ENCODE data around the gene COLGALT1. TPM values are rescaled to one million over a fixed set of nuclear protein-coding genes. Genes with fewer than 3 reads are reported as not detected.
"Not testable (repeated sequence)": the region's sequence is repeated elsewhere in the genome, so short reads cannot be mapped to it uniquely, and the experiment has no call there.

The COLGALT1 gene
- 257 TPM for total RNA-seq (ENCODE audit: unreplicated experiment)
- long read RNA-seq, transcript COLGALT1-201 (12 exons, 3,704 nt), result major isoform, 39 of 99 reads
- long read RNA-seq, partial matches to known transcripts, result 58 of 99 reads
- long read RNA-seq, other reads (novel, unspliced or antisense), result 2 of 99 reads

GRCh38 chr19:17555480-17555928, at the start of gene COLGALT1:
Gene COLGALT1, plus strand, starts transcription at chr19:17555649. Its CDS starts 65 bp downstream, at chr19:17555714.
- H3K36me3 Mint-ChIP-seq (ENCODE audit: low read depth, unreplicated experiment), result peaks cover 15% of the 10 kb centered on the region
- peak; percentile 94 for DNase-seq (ENCODE audit: low spot score)
- TF ChIP-seq CTCF (IDR thresholded peaks at IDR 0.05; ENCODE audit: unreplicated experiment), result no peak
- peak within 1 kb of the TSS; percentile 78 for H3K27ac Mint-ChIP-seq (ENCODE audit: unreplicated experiment)
- peaks cover 8% of the 10 kb centered on the region for H3K27me3 Mint-ChIP-seq (ENCODE audit: unreplicated experiment)
- peaks cover 29% of the 10 kb centered on the region for H3K4me1 Mint-ChIP-seq (ENCODE audit: unreplicated experiment)
- H3K4me3 Mint-ChIP-seq (ENCODE audit: unreplicated experiment), result peak within 1 kb of the TSS; percentile 90
- H3K9me3 Mint-ChIP-seq (ENCODE audit: unreplicated experiment), result no peaks in the 10 kb centered on the region

- H3K9me3 Mint-ChIP-seq (ENCODE audit: unreplicated experiment), result no peaks in the 10 kb centered on the region
- H3K27ac Mint-ChIP-seq (ENCODE audit: unreplicated experiment), result no peak overlapping the region
- H3K4me3 Mint-ChIP-seq (ENCODE audit: unreplicated experiment), result no peak overlapping the region
- H3K4me1 Mint-ChIP-seq (ENCODE audit: unreplicated experiment), result peaks cover 13% of the 10 kb centered on the region
- H3K27me3 Mint-ChIP-seq (ENCODE audit: unreplicated experiment), result peaks cover 2% of the 10 kb centered on the region
- DNase-seq (ENCODE audit: low spot score), result no peak
- TF ChIP-seq CTCF (IDR thresholded peaks at IDR 0.05; ENCODE audit: unreplicated experiment), result no peak
- H3K36me3 Mint-ChIP-seq (ENCODE audit: low read depth, unreplicated experiment), result peaks cover 8% of the 10 kb centered on the region
Measured at GRCh38 chr19:17506745-17507144, 48.7 kb upstream of the COLGALT1 start.

- not testable (repeated sequence) for H3K4me3 Mint-ChIP-seq (ENCODE audit: unreplicated experiment); H3K27ac Mint-ChIP-seq (ENCODE audit: unreplicated experiment); DNase-seq (ENCODE audit: low spot score); H3K9me3 Mint-ChIP-seq (ENCODE audit: unreplicated experiment); H3K27me3 Mint-ChIP-seq (ENCODE audit: unreplicated experiment); H3K36me3 Mint-ChIP-seq (ENCODE audit: low read depth, unreplicated experiment)
- peaks cover 22% of the 10 kb centered on the region for H3K4me1 Mint-ChIP-seq (ENCODE audit: unreplicated experiment)
Measured at GRCh38 chr19:17508558-17508933, 46.9 kb upstream of the COLGALT1 start.

GRCh38 chr19:17510220-17510993, 45.0 kb upstream of the COLGALT1 start:
- peaks cover 8% of the 10 kb centered on the region for H3K36me3 Mint-ChIP-seq (ENCODE audit: low read depth, unreplicated experiment)
- DNase-seq (ENCODE audit: low spot score), result no peak
- H3K27me3 Mint-ChIP-seq (ENCODE audit: unreplicated experiment), result peaks cover 5% of the 10 kb centered on the region
- H3K4me1 Mint-ChIP-seq (ENCODE audit: unreplicated experiment), result peaks cover 32% of the 10 kb centered on the region
- H3K4me3 Mint-ChIP-seq (ENCODE audit: unreplicated experiment), result peak overlapping the region; percentile 100
- H3K27ac Mint-ChIP-seq (ENCODE audit: unreplicated experiment), result peak overlapping the region; percentile 64
- no peak for TF ChIP-seq CTCF (IDR thresholded peaks at IDR 0.05; ENCODE audit: unreplicated experiment)
- no peaks in the 10 kb centered on the region for H3K9me3 Mint-ChIP-seq (ENCODE audit: unreplicated experiment)

GRCh38 chr19:17511724-17512573, 43.5 kb upstream of the COLGALT1 start:
- peak overlapping the region; percentile 24 for H3K27ac Mint-ChIP-seq (ENCODE audit: unreplicated experiment)
- no peak for TF ChIP-seq CTCF (IDR thresholded peaks at IDR 0.05; ENCODE audit: unreplicated experiment)
- H3K27me3 Mint-ChIP-seq (ENCODE audit: unreplicated experiment), result peaks cover 5% of the 10 kb centered on the region
- peaks cover 13% of the 10 kb centered on the region for H3K36me3 Mint-ChIP-seq (ENCODE audit: low read depth, unreplicated experiment)
- H3K4me3 Mint-ChIP-seq (ENCODE audit: unreplicated experiment), result peak overlapping the region; percentile 92
- H3K9me3 Mint-ChIP-seq (ENCODE audit: unreplicated experiment), result no peaks in the 10 kb centered on the region
- H3K4me1 Mint-ChIP-seq (ENCODE audit: unreplicated experiment), result peaks cover 32% of the 10 kb centered on the region
- peak; percentile 74 for DNase-seq (ENCODE audit: low spot score)
